HCT116 (cell line): Measurements from ENCODE around the gene SPATA33. TPM values are rescaled to one million over a fixed set of nuclear protein-coding genes. Genes with fewer than 3 reads are reported as not detected.

Source experiments
- ATAC-seq: fragments of 200-7000 bp; cut with Tn5 transposase; 2 replicates; pipeline ENCODE4 v1.9.1; 2020; ENCODE audit warnings: mild to moderate bottlenecking, moderate library complexity
- BruUV-seq: library from RNA; stranded (reverse); fragments of 400-500 nt; replicated peaks from 2 replicates; lab custom pipeline; 2021; lab: Mats Ljungman, UMichigan
- CTCF ChIA-PET: fragments of 300-600 bp; sonication (Branson Sonifier 250); formaldehyde crosslinking; loops from one replicate; lab custom pipeline; 2021; ENCODE audit warnings: antibody characterized with exemption; lab: Charles Lee
- POLR2A ChIA-PET: fragments of 300-600, 350-600 bp; sonication (Branson Sonifier 250); formaldehyde crosslinking; loops from one replicate; lab custom pipeline; 2021; ENCODE audit warnings: antibody characterized with exemption; lab: Charles Lee
- RAD21 ChIA-PET, 2 experiments: fragments of 300-600 bp; sonication (Branson Sonifier 250); formaldehyde crosslinking; loops; one replicate each; lab custom pipeline; 2023; ENCODE audit warnings: low total read pairs in 2 of 2; ENCODE audit not compliant: uncharacterized antibody in 2 of 2, unreplicated experiment in 2 of 2, low non-redundant PET in 1 of 2; lab: Charles Lee
- DNase-seq: peaks from one replicate; pipeline ENCODE4 v3.0.0-alpha.2; 2010; ENCODE audit warnings: low read depth, low spot score
- H2AFZ ChIP-seq: fragments of 200-600 bp; shearing (Covaris generic), sonication (generic); 2 replicates; pipeline ENCODE4 v1.6.1; 2017; ENCODE audit warnings: low read depth, mixed run types, mixed read lengths, antibody characterized with exemption, low read length; ENCODE audit not compliant: poor library complexity, severe bottlenecking
- H3K27ac ChIP-seq: 2 replicates; pipeline ENCODE4 v1.5.1; 2012; ENCODE audit warnings: low read depth, low read length
- H3K27me3 ChIP-seq: fragments of 200-600 bp; sonication (generic); 2 replicates; pipeline ENCODE4 v1.6.1; 2016; ENCODE audit warnings: mixed run types, low read length, mixed read lengths; ENCODE audit not compliant: insufficient read depth
- H3K36me3 ChIP-seq, 2 experiments: fragments of 200-500 bp in 1 of 2; fragments of 200-600 bp in 1 of 2; sonication (Bioruptor generic) in 1 of 2; sonication (generic) in 1 of 2; 2 replicates each; pipeline versions ENCODE4 v1.5.1 to v1.6.1; 2014 to 2016; ENCODE audit warnings: low read length in 2 of 2, inconsistent platforms in 1 of 2, mixed read lengths in 1 of 2, mixed run types in 1 of 2; ENCODE audit not compliant: insufficient read depth in 2 of 2, control insufficient read depth in 1 of 2
- H3K4me1 ChIP-seq, 2 experiments: fragments of 200-600 bp in 1 of 2; sonication (generic) in 1 of 2; 2 replicates each; pipeline versions ENCODE4 v1.5.1 to v1.6.1; 2012 to 2017; ENCODE audit warnings: low read length in 2 of 2, inconsistent platforms in 1 of 2, mild to moderate bottlenecking in 1 of 2, mixed read lengths in 1 of 2, mixed run types in 1 of 2, moderate library complexity in 1 of 2; ENCODE audit not compliant: insufficient read depth in 2 of 2, control insufficient read depth in 1 of 2
- H3K4me2 ChIP-seq: fragments of 200-600 bp; sonication (generic); 2 replicates; pipeline ENCODE4 v1.6.1; 2017; ENCODE audit warnings: mixed run types, low read length, mixed read lengths
- H3K4me3 ChIP-seq, 2 experiments: fragments of 200-600 bp in 1 of 2; sonication (generic) in 1 of 2; replicated peaks in 1 of 2; 2 replicates each; pipeline ENCODE4 v1.5.1; 2011 to 2016; ENCODE audit warnings: low read length in 2 of 2, control low read depth in 1 of 2, low read depth in 1 of 2, mild to moderate bottlenecking in 1 of 2, mixed read lengths in 1 of 2, mixed run types in 1 of 2
- H3K79me2 ChIP-seq: fragments of 200-600 bp; sonication (generic); 2 replicates; pipeline ENCODE4 v1.6.1; 2017; ENCODE audit warnings: mild to moderate bottlenecking, mixed run types, low read length, moderate library complexity, mixed read lengths; ENCODE audit not compliant: insufficient read depth
- H3K9ac ChIP-seq: fragments of 200-600 bp; sonication (generic); 2 replicates; pipeline ENCODE4 v1.6.1; 2016; ENCODE audit warnings: low read length, mixed read lengths
- H3K9me2 ChIP-seq: fragments of 200-600 bp; sonication (generic), shearing (Covaris generic); 2 replicates; pipeline ENCODE4 v1.6.1; 2017; ENCODE audit warnings: mixed run types, mild to moderate bottlenecking, moderate library complexity; ENCODE audit not compliant: insufficient read depth
- H3K9me3 ChIP-seq, 2 experiments: fragments of 200-500 bp in 1 of 2; fragments of 200-600 bp in 1 of 2; sonication (Bioruptor generic) in 1 of 2; sonication (generic) in 1 of 2; 2 replicates each; pipeline ENCODE4 v1.6.1; 2014 to 2017; ENCODE audit warnings: low read length in 2 of 2, mixed read lengths in 2 of 2, inconsistent platforms in 1 of 2, low read depth in 1 of 2, mild to moderate bottlenecking in 1 of 2, mixed run types in 1 of 2, moderate library complexity in 1 of 2; ENCODE audit not compliant: control insufficient read depth in 1 of 2, insufficient read depth in 1 of 2
- H4K20me1 ChIP-seq: fragments of 200-600 bp; sonication (generic), shearing (Covaris generic); 2 replicates; pipeline ENCODE4 v1.6.1; 2017; ENCODE audit warnings: mixed run types, mild to moderate bottlenecking, moderate library complexity; ENCODE audit not compliant: insufficient read depth
- EGR1 ChIP-seq: IDR thresholded peaks from 2 replicates; pipeline ENCODE4 v1.6.1; 2012; ENCODE audit warnings: low read depth
- JUND ChIP-seq: IDR thresholded peaks from 2 replicates; pipeline ENCODE4 v1.6.1; 2012
- SIN3A ChIP-seq: IDR thresholded peaks from 2 replicates; pipeline ENCODE4 v1.6.1; 2012; ENCODE audit warnings: low read depth
- YY1 ChIP-seq: IDR thresholded peaks from 2 replicates; pipeline ENCODE4 v1.6.1; 2011; ENCODE audit warnings: low read length, low read depth, moderate library complexity, mild to moderate bottlenecking; ENCODE audit not compliant: insufficient replicate concordance; ENCODE audit errors: extremely low read depth
- ZNF274 ChIP-seq: fragments of 200-500 bp; sonication (Bioruptor generic); IDR thresholded peaks from 2 replicates; pipeline ENCODE4 v1.6.1; 2014; ENCODE audit warnings: mild to moderate bottlenecking, low read depth, low read length, inconsistent platforms
- intact Hi-C: fragments of 100-400 bp; cut with micrococcal nuclease; formaldehyde crosslinking; loops from 2 replicates; pipeline ENCODE4 v1.10.0; 2022
- total RNA-seq: library from RNA; stranded (reverse); gene quantifications from one replicate; pipeline ENCODE4 v1.2.1, GENCODE V29; 2021; ENCODE audit not compliant: unreplicated experiment
- TF ChIP-seq, protein P1 (sequence below): IDR thresholded peaks from 2 replicates; pipeline ENCODE4 v1.6.1; 2012
- TF ChIP-seq, protein P2 (sequence below), 3 experiments: fragments of 200-600 bp in 1 of 3; sonication (generic) in 1 of 3; IDR thresholded peaks in 2 of 3; conservative IDR thresholded peaks in 1 of 3; 2 replicates each; pipeline ENCODE4 v1.5.1; 2012 to 2017; ENCODE audit warnings: low read depth in 2 of 3, low read length in 2 of 3, antibody characterized with exemption in 1 of 3, borderline replicate concordance in 1 of 3, control low read depth in 1 of 3, mild to moderate bottlenecking in 1 of 3, mixed read lengths in 1 of 3, mixed run types in 1 of 3, moderate library complexity in 1 of 3; ENCODE audit not compliant: insufficient read depth in 1 of 3

The SPATA33 gene
- total RNA-seq, 1 experiment from 2014 or later, result 24.9 TPM

DNA sequence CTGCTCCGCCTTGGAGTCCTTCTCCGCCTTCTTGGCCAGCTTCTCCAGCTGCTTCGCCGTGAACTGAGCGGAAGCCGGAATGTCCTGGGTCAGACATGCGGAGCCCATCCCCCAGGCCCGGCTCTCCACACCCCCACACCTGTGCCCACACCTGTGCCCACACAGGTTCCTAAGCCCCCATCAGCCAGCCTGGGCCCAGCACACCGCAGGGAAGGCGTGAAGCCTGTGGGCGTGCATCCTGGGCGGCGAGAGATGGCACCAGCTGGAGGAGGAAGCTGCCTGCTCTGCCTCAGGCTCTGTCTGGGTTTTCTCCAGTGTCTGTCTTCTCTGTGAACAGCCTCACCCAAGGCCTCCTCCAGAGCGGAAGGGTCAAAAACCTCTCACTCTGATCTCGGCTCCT, 6.1 kb upstream of the SPATA33 start:
- Histone ChIP-seq H3K79me2 (peaks cover 55% of the 10 kb centered on the region), H3K4me1 (peaks cover 8 to 12% of the 10 kb centered on the region in 2 experiments; a peak in 3 of 4 replicates), H3K36me3 (peaks cover 17 to 34% of the 10 kb centered on the region in 2 experiments; a peak in 3 of 4 replicates), H3K27me3 (no peaks in the 10 kb centered on the region), H3K4me2 (no peak overlapping the region), H3K9me2 (no peaks in the 10 kb centered on the region), H3K4me3 (no peak overlapping the region), H3K27ac (no peak overlapping the region)
- ChIA-PET CTCF (no interaction called here), RAD21 (no interaction called here)
- intact Hi-C loops, result no loop called here
- DNase-seq (no peak), ATAC-seq (no peak)
- TF ChIP-seq, protein P1, sequence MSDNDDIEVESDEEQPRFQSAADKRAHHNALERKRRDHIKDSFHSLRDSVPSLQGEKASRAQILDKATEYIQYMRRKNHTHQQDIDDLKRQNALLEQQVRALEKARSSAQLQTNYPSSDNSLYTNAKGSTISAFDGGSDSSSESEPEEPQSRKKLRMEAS, result no peak
- TF ChIP-seq, protein P2, sequence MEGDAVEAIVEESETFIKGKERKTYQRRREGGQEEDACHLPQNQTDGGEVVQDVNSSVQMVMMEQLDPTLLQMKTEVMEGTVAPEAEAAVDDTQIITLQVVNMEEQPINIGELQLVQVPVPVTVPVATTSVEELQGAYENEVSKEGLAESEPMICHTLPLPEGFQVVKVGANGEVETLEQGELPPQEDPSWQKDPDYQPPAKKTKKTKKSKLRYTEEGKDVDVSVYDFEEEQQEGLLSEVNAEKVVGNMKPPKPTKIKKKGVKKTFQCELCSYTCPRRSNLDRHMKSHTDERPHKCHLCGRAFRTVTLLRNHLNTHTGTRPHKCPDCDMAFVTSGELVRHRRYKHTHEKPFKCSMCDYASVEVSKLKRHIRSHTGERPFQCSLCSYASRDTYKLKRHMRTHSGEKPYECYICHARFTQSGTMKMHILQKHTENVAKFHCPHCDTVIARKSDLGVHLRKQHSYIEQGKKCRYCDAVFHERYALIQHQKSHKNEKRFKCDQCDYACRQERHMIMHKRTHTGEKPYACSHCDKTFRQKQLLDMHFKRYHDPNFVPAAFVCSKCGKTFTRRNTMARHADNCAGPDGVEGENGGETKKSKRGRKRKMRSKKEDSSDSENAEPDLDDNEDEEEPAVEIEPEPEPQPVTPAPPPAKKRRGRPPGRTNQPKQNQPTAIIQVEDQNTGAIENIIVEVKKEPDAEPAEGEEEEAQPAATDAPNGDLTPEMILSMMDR (IDR thresholded peaks at IDR 0.05 in 2 of 3, conservative IDR thresholded peaks at IDR 0.05 in 1 of 3; ENCODE audit: borderline replicate concordance in 1 of 3, insufficient read depth in 1 of 3, low read depth in 2 of 3, low read length in 2 of 3), result no peak
- TF ChIP-seq EGR1, result no peak
- no peak for TF ChIP-seq ZNF274
- no peak for TF ChIP-seq SIN3A
- TF ChIP-seq YY1, result no peak
- no peak for TF ChIP-seq JUND
- TF ChIP-seq, all 23 proteins: peak for 0
- POLR2A ChIA-PET, result no interaction called here
- Histone ChIP-seq H3K9ac (no peak overlapping the region), H2AFZ (no peak overlapping the region), H3K9me3 (no peaks in the 10 kb centered on the region), H4K20me1 (no peaks in the 10 kb centered on the region; the same call in 1 of the 2 replicates)
- no TSS peak for BruUV-seq
